Uterus (tissue), 4 donors: ENCODE data around the gene GSG1. TPM values are rescaled to one million over a fixed set of nuclear protein-coding genes. Genes with fewer than 3 reads are reported as not detected.

Experiments used
- DNase-seq, 2 donors: peaks; one replicate each; pipeline ENCODE4 v3.0.0-alpha.2; 2019 to 2020
- H3K27ac ChIP-seq, 2 donors: fragments of 200-600 bp; sonication (generic); 1 replicate in 1 of 2; 2 replicates in 1 of 2; pipeline ENCODE4 v1.5.1; 2016 to 2018
- H3K27me3 ChIP-seq, 2 donors: fragments of 200-600 bp; sonication (generic); one replicate each; pipeline ENCODE4 v1.5.1; 2018 to 2019; ENCODE audit warnings: control low read depth in 1 of 2
- H3K36me3 ChIP-seq, 2 donors: fragments of 200-600 bp; sonication (generic); one replicate each; pipeline ENCODE4 v1.5.1; 2019; ENCODE audit warnings: control low read depth in 1 of 2
- H3K4me1 ChIP-seq, 2 donors: fragments of 200-600 bp; sonication (generic); one replicate each; pipeline ENCODE4 v1.5.1; 2018 to 2019; ENCODE audit warnings: control low read depth in 1 of 2
- H3K4me3 ChIP-seq, 2 donors: fragments of 200-600 bp; sonication (generic); 1 replicate in 1 of 2; 2 replicates in 1 of 2; pipeline ENCODE4 v1.5.1; 2018 to 2019; ENCODE audit warnings: mild to moderate bottlenecking in 1 of 2
- H3K9me3 ChIP-seq, 2 donors: fragments of 200-600 bp; sonication (generic); one replicate each; pipeline ENCODE4 v1.5.1; 2019; ENCODE audit warnings: control low read depth in 1 of 2
- POLR2A ChIP-seq, 2 donors: fragments of 450-650 bp; IDR thresholded peaks; one replicate each; pipeline ENCODE4 v1.6.1; 2016; ENCODE audit warnings: antibody characterized with exemption in 2 of 2, mild to moderate bottlenecking in 1 of 2, moderate library complexity in 1 of 2
- intact Hi-C: fragments of 100-400 bp; cut with DNase I; formaldehyde crosslinking; loops from one replicate; pipeline ENCODE4 v1.15.1; 2023; ENCODE audit warnings: low total_unique reads
- total RNA-seq, 4 donors: library from RNA; depleted of rRNA in 3 of 4; stranded (reverse); fragments of >200 nt in 3 of 4; gene quantifications; one replicate each; pipeline versions ENCODE4 v1.1.0 to v1.2.4, GENCODE V29; 2014 to 2023
- TF ChIP-seq, protein P1 (sequence below), 4 experiments: fragments of 200-600 bp in 2 of 4; fragments of 450-650 bp in 2 of 4; sonication (generic) in 2 of 4; IDR thresholded peaks; one replicate each; pipeline ENCODE4 v1.5.1; 2016 to 2019; ENCODE audit warnings: antibody characterized with exemption in 4 of 4, mild to moderate bottlenecking in 2 of 4, moderate library complexity in 1 of 4
- donor health status: DM: yes; HTN: yes; CAD: no.

Gene GSG1
- total RNA-seq, 4 donors from 2014 or later, result not detected

DNA sequence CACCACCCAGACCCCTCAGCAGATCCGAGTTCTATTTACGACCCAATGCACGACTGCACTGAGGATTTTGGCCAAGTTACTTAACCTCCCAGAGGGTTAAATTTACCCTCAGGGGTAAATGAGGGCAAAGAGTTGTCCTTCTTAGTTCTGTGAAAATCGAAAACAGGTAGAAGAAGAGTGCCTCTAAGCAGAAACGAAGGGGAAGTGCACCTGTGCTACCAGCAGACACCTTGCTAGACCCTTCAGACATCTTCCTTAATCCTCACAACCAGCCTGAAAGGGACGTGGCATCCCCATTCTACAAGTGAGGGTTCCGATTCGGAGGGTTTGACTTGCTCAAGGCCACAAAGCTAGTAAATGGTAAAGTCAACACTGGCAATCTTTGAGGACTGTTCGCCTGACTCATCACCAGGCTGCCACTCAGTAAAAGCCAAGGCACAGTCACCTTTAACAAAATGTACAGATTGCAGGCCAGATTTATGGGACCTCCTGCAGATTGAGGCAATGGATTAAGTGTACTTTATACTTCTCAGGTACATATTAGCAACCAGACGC is 1.6 kb downstream of the GSG1 start:
- TF ChIP-seq, protein P1, sequence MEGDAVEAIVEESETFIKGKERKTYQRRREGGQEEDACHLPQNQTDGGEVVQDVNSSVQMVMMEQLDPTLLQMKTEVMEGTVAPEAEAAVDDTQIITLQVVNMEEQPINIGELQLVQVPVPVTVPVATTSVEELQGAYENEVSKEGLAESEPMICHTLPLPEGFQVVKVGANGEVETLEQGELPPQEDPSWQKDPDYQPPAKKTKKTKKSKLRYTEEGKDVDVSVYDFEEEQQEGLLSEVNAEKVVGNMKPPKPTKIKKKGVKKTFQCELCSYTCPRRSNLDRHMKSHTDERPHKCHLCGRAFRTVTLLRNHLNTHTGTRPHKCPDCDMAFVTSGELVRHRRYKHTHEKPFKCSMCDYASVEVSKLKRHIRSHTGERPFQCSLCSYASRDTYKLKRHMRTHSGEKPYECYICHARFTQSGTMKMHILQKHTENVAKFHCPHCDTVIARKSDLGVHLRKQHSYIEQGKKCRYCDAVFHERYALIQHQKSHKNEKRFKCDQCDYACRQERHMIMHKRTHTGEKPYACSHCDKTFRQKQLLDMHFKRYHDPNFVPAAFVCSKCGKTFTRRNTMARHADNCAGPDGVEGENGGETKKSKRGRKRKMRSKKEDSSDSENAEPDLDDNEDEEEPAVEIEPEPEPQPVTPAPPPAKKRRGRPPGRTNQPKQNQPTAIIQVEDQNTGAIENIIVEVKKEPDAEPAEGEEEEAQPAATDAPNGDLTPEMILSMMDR (IDR thresholded peaks at IDR 0.05), result no peak
- no peak for TF ChIP-seq POLR2A (IDR thresholded peaks at IDR 0.05)
- peaks cover 0 to 7% of the 10 kb centered on the region in 2 donors for H3K4me1 ChIP-seq
- peak overlapping the region; percentile 38 to 44 for H3K4me3 ChIP-seq
- intact Hi-C loops, result no loop called here
- no peaks in the 10 kb centered on the region for H3K9me3 ChIP-seq
- no peak for DNase-seq
- H3K27me3 ChIP-seq, result no peaks in the 10 kb centered on the region
- H3K36me3 ChIP-seq, result no peaks in the 10 kb centered on the region
- peak overlapping the region; percentile 89 to 99 for H3K27ac ChIP-seq

DNA sequence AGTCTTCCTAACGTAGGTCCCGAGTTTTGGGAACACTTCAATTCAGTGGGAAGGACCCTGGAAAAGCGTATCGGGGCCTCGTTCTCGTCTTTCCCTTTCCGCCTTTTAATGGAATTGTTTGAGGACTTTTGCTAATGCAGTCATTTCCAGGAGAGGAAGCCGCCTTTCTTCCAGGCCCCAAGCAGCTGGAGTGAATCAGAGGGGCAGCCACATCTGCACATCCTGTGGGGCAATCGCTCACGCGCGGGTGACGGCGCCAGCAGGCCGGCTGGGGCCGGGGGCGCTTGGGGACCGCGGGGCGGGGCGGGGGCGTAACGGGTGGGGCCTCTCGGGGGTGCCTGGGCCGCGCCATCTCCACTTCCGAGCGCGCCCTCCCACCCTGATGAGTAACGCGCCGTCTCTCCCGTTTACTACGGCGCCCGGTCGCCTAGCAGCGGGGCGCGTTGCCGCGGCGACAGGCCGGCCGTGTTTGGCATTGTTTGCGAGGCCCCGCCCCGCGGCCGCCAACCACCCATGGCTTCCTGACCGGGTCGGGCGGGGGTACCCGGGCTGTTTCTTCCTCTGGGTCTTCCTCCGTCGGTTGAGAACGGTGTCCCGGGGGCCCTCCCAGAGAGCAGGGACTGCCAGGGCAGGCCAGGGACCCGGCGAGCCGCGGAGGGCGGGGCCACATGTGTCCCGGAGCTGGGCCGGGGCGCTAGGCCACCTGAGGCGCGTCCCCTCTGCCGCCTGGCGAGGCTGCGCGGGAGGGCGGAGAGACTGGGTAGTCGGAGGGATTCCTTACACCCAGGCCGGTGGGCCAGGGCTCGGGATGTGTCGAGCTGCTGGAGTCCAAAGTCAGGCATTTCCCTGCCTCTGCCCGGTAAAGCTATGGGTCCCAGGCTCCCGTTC is 2.3 kb downstream of the GSG1 start:
- Histone ChIP-seq H3K36me3 (no peaks in the 10 kb centered on the region), H3K4me1 (peaks cover 0 to 7% of the 10 kb centered on the region in 2 donors), H3K9me3 (no peaks in the 10 kb centered on the region), H3K27ac (peak overlapping the region; percentile 89 to 99), H3K27me3 (no peaks in the 10 kb centered on the region), H3K4me3 (peak overlapping the region; percentile 38 to 44)
- intact Hi-C loops, result no loop called here
- TF ChIP-seq, protein P1 (IDR thresholded peaks at IDR 0.05), result no peak
- peak in 1 of 2 donors; percentile 56 for TF ChIP-seq POLR2A (IDR thresholded peaks at IDR 0.05)
- peak; percentile 90 to 94 for DNase-seq

DNA sequence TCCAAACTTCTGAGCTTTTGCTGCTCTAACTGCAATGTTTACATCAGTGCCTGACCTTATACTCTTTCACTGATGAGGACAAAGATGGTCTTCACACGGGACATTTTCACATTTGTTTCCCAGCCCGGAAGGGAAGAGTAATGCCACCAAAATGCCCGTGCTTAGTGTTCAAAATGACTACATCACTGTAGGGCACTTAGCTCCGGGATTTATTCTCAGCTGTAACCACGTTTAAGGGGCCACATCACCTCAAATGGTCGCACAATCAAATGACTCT is 2.9 kb downstream of the GSG1 start:
- Histone ChIP-seq H3K27ac (peak overlapping the region; percentile 89 to 99), H3K36me3 (no peaks in the 10 kb centered on the region), H3K27me3 (no peaks in the 10 kb centered on the region), H3K4me1 (peaks cover 0 to 7% of the 10 kb centered on the region in 2 donors), H3K9me3 (no peaks in the 10 kb centered on the region), H3K4me3 (peak overlapping the region; percentile 38 to 44)
- TF ChIP-seq, protein P1 (IDR thresholded peaks at IDR 0.05), result no peak
- TF ChIP-seq POLR2A (IDR thresholded peaks at IDR 0.05), result no peak
- intact Hi-C loops, result no loop called here
- DNase-seq, result no peak

DNA sequence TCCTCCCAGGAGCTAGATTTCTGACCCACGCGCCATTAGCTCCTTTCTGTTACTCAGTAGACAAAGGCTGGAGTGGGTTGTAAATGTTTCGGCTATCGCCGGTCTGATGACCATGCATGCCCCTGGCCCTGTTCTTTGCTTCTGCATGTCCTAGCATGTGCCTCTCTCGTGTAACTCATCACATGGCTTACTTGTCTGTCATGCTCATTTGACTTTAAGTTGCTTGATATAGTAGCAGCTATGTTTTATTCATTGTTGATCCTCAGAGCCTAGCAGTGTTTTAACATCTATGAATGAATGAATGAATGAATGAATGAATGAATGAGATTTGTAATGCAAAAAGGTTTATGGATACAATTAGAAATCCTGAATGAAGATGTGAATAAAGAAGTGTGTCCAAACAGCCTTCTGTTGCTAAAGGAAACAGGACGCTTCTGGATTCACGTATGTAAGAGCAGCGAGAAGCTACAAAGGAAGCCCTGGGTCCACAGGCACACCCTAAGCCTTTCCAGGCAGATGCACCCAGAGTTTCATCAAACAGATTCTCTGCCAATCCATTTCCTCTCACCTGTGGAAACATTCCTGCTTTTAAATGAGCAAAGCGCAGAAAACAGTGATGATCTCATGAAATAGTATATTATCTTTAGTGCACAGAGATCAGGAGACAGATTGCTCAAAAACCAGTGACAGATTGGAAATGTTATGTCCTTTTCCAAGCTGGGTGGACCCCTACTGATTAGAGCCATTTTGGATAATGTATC is 3.4 kb downstream of the GSG1 start:
- intact Hi-C loops, result loop anchor here (5.0 kb wide), 1 partner anchor 97 kb away; the partner anchor contains the start of gene EMP1
- H3K36me3 ChIP-seq, result no peaks in the 10 kb centered on the region
- H3K9me3 ChIP-seq, result no peaks in the 10 kb centered on the region
- TF ChIP-seq POLR2A (IDR thresholded peaks at IDR 0.05), result no peak
- TF ChIP-seq, protein P1 (IDR thresholded peaks at IDR 0.05), result no peak
- H3K27ac ChIP-seq, result peak overlapping the region; percentile 89 to 99
- H3K4me3 ChIP-seq, result no peak overlapping the region
- no peaks in the 10 kb centered on the region for H3K27me3 ChIP-seq
- no peak for DNase-seq
- H3K4me1 ChIP-seq, result peaks cover 0 to 7% of the 10 kb centered on the region in 2 donors
